GM12872 (cell line): ENCODE measurements around the gene BMPR1A.

Experiments
- TF ChIP-seq, protein P1 (sequence below): IDR thresholded peaks from 3 replicates; pipeline ENCODE4 v1.5.1; 2011; ENCODE audit warnings: low read depth, mild to moderate bottlenecking, low read length, moderate library complexity; ENCODE audit not compliant: insufficient read depth

BMPR1A gene

DNA sequence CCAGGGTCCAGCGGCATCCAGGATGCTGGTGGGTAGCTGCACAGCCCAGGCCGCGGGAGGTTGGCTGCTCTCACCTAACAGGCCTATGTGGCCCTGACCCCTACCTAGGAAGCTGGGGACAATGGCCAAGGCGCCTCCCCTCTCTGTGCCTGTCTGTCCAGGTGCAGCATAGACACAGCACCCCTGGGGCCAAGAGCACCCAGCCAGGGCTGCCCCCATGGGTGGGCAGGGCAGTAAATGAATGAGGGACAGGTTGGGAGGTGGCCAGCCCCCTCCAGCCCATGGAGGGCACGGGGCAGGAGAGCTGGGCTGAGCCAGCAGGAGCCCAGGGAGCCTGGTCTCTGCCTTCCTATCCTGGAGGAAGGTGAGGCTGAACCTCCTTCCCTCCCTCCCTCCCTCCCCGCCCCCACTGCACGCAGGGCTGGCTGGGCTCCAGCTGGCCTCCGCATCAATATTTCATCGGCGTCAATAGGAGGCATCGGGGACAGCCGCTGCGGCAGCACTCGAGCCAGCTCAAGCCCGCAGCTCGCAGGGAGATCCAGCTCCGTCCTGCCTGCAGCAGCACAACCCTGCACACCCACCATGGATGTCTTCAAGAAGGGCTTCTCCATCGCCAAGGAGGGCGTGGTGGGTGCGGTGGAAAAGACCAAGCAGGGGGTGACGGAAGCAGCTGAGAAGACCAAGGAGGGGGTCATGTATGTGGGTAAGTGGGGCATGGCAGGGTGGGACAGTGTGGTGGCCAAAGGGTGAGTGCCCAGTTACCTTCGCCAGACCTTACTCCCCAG is 201.9 kb downstream of the BMPR1A start, which contains the start of gene SNCG:
TSS of gene SNCG (plus strand) at position 484 of the 785 bp plus-strand sequence. CDS start at position 583, 99 bp downstream.
- TF ChIP-seq, protein P1, sequence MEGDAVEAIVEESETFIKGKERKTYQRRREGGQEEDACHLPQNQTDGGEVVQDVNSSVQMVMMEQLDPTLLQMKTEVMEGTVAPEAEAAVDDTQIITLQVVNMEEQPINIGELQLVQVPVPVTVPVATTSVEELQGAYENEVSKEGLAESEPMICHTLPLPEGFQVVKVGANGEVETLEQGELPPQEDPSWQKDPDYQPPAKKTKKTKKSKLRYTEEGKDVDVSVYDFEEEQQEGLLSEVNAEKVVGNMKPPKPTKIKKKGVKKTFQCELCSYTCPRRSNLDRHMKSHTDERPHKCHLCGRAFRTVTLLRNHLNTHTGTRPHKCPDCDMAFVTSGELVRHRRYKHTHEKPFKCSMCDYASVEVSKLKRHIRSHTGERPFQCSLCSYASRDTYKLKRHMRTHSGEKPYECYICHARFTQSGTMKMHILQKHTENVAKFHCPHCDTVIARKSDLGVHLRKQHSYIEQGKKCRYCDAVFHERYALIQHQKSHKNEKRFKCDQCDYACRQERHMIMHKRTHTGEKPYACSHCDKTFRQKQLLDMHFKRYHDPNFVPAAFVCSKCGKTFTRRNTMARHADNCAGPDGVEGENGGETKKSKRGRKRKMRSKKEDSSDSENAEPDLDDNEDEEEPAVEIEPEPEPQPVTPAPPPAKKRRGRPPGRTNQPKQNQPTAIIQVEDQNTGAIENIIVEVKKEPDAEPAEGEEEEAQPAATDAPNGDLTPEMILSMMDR, result no peak

DNA sequence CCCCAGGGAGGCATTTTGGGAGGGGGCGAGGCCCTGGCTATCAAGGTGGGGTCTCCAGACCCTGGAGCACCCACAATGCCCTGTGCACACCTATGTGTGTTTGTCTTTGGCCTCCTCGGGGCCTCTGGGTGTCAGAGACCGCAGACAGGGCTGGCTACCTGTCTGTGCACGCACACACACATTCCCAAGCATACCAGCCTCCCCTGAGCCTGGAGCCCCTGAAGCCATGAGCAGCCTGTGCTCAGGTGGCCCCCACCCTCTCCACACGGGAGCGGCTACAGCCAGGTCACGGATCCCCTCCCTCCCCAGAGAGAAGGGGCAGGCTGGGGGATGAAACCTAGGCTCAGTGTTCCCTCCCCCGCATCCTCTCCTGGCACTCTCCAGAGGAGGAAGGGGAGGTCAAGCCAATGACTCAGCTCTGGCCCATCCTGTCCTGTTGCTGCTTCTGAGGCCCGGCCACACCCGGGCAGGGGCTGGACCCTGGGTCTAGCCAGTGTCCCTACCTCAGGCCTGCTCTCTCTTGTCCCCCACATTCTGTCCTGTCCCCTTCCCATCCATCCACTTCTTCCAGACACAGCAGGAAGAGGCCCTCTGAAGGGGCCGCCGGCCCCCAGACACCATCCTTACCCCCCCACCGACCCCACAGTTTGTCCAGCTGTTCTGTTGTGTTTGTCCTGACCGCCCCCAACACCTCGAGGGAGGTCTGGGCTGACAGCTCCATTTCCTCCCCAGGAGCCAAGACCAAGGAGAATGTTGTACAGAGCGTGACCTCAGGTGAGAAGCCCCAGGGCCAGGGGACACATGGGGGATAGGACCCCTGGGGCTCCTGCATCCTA is 202.7 kb downstream of the BMPR1A start:
- TF ChIP-seq, protein P1, result no peak

DNA sequence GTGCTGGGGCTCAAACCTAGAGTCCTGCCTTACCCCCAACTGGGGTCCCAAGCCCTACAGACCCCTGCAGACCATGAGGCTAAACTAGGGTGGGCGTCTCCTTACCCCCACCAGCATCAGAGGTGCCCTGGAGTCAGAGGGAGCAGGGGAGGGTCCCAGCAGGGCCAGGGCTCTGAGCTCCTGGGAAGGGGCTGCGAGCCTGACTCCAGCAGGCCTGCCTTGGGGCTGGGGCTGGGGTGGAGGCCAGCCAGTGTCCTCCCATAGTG is 203.3 kb downstream of the BMPR1A start:
- TF ChIP-seq, protein P1, result no peak

DNA sequence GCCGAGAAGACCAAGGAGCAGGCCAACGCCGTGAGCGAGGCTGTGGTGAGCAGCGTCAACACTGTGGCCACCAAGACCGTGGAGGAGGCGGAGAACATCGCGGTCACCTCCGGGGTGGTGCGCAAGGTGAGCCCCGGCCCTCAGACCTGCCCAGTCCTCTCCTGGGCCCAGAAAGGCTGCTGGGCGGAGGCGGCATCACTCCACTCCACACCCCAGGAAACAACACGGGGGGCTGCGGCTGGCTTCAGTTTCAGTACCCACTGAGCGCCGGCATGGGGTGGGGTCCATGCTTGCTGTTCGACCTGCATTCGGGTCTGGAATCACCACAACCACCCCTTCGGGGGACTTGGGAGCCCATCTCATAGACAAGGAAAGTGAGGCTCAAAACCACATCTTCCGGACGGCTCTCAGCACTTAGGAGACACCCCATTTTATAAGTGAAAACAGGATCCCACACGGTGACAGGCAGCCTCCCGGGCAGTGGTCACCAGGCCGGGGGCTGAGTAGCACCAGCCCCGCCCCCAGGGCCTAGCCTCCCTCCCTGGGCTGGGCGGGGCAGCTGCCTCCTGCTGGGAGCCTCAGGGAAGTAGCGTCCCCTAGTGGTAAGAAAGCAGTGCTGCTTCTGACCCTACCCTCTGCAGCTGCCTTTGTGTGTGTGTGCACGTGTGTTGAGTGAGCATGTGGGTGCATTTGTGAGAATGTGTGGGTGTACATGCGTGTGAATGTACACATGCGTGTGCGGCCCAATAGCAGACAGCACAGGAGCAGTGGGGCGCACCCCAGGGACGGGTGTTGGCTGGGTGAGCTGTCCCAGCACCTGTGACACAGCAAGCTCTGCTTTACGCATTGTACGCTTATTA is 203.8 kb downstream of the BMPR1A start:
- TF ChIP-seq, protein P1, result peak; percentile 100

DNA sequence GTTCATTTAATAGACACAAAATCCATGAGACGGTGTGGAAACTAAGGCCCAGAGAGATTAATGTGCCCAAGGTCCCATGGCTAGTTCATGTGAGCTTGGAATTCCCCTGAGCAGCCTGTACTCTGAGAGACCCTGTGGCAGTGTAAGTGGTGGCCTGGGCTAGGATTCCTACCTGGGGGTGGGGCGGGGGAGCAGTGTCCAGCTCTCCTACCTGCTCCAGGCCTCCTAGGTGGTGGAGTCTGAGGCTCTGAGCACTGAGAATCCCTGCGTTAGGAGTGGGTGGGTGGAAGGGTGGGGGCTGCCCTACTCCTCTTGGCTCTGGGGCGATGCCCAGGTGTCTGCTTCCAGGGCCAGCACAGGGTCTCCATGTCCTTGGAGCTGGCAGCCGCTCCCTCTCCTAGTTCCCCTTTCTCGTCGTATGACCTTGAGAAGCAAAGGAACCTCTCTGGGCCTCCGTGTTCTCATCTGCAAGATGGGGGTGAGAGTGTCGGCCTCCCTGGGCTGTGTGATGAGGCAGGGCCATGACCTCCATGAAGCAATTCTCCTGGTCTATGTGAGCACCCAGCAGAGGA is 204.5 kb downstream of the BMPR1A start:
- TF ChIP-seq, protein P1, result no peak

DNA sequence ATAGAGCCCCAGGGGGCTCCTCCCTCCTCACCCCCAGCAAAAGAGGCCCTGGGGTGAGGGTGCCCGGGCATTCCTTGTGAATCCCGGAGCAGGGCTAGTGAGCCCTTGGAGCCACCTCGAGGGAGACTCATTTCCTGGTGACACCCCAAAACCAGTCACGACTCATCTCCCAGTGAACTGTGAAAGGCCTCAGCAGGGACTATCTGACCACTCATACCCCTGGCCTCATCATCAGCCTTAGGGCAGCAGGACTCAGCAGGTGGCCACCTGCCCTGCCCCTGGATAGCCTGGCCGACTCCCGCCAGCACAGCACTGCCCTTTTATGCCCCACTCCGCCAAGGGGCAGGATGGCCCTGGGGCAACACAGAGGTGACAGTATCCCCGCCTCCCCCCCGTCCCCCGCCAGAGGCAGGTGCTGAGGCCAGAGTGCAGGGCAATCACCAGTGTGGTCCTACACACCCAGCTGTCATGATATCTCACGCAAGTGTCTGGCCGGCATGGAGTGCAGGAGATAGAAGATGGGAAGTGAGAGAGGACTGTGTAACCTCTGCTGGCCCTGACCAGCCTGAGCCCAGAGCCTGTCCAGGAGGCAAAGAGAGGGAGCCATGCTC is 205.2 kb downstream of the BMPR1A start:
- TF ChIP-seq, protein P1, result no peak
